NCI-H774 (cell line): ENCODE measurements around the gene COL5A1.

Source experiments
- DNase-seq: peaks from one replicate; lab custom pipeline; 2025; lab: John Stamatoyannopoulos, UW

COL5A1 gene

GRCh38 chr9:134792627-134793026, 151.0 kb downstream of the COL5A1 start:
- no peak for DNase-seq

- DNase-seq, result no peak
Measured at GRCh38 chr9:134793288-134794188, 151.9 kb downstream of the COL5A1 start.

GRCh38 chr9:134794663-134795370, 153.2 kb downstream of the COL5A1 start:
- no peak for DNase-seq

GRCh38 chr9:134795446-134795845, 153.8 kb downstream of the COL5A1 start:
- no peak for DNase-seq

GRCh38 chr9:134796882-134797281, 155.3 kb downstream of the COL5A1 start:
- no peak for DNase-seq

- DNase-seq, result no peak
Measured at GRCh38 chr9:134800791-134801339, 159.3 kb downstream of the COL5A1 start.

GRCh38 chr9:134802216-134802795, 160.7 kb downstream of the COL5A1 start:
- DNase-seq, result no peak

GRCh38 chr9:134804871-134805270, 163.3 kb downstream of the COL5A1 start:
- no peak for DNase-seq

- DNase-seq, result no peak
Measured at GRCh38 chr9:134807716-134808446, 166.3 kb downstream of the COL5A1 start.

GRCh38 chr9:134808447-134808792, 166.8 kb downstream of the COL5A1 start:
- no peak for DNase-seq

- no peak for DNase-seq
Measured at GRCh38 chr9:134809292-134809691, 167.7 kb downstream of the COL5A1 start.

GRCh38 chr9:134809826-134810225, 168.2 kb downstream of the COL5A1 start:
- no peak for DNase-seq

GRCh38 chr9:134811079-134811672, 169.6 kb downstream of the COL5A1 start:
- no peak for DNase-seq

GRCh38 chr9:134811673-134812342, 170.2 kb downstream of the COL5A1 start:
- no peak for DNase-seq

- no peak for DNase-seq
Measured at GRCh38 chr9:134812343-134812673, 170.7 kb downstream of the COL5A1 start.

- no peak for DNase-seq
Measured at GRCh38 chr9:134813841-134814240, 172.2 kb downstream of the COL5A1 start.

- DNase-seq, result no peak
Measured at GRCh38 chr9:134814598-134815215, 173.1 kb downstream of the COL5A1 start.

- DNase-seq, result no peak
Measured at GRCh38 chr9:134815435-134816214, 174.0 kb downstream of the COL5A1 start.

- no peak for DNase-seq
Measured at GRCh38 chr9:134816264-134816663, 174.7 kb downstream of the COL5A1 start.
